SK-N-SH treated with all-trans-retinoic acid at 6 μM for 48 hours (cell line): ENCODE measurements around the gene SELPLG.

Experiments
- ATAC-seq: fragments of 200-7000 bp; cut with Tn5 transposase; 3 replicates; pipeline ENCODE4 v1.9.1; 2020; ENCODE audit warnings: mild to moderate bottlenecking, moderate library complexity
- ARNTL ChIP-seq: fragments of 450-650 bp; formaldehyde crosslinking; IDR thresholded peaks from 2 replicates; pipeline ENCODE4 v1.5.0; 2020; ENCODE audit warnings: low read depth, mild to moderate bottlenecking, moderate library complexity, borderline replicate concordance
- BACH2 ChIP-seq: fragments of 250-450 bp; sonication (Bioruptor Pico); IDR thresholded peaks from 2 replicates; pipeline ENCODE4 v1.9.0; 2021; ENCODE audit warnings: mild to moderate bottlenecking, borderline replicate concordance
- CREB5 ChIP-seq: fragments of 250-450 bp; sonication (Bioruptor Pico); IDR thresholded peaks from 2 replicates; pipeline ENCODE4 v1.5.1; 2020; ENCODE audit warnings: low read depth, mild to moderate bottlenecking, moderate library complexity
- CSDC2 ChIP-seq: fragments of 250-450 bp; sonication (Bioruptor Pico); IDR thresholded peaks from 2 replicates; pipeline ENCODE4 v1.5.0; 2020; ENCODE audit warnings: mild to moderate bottlenecking, moderate library complexity
- CSRNP3 ChIP-seq: fragments of 250-450 bp; sonication (Bioruptor Pico); IDR thresholded peaks from 2 replicates; pipeline ENCODE4 v1.5.1; 2021; ENCODE audit warnings: mild to moderate bottlenecking, moderate library complexity
- OSR1 ChIP-seq: fragments of 250-450 bp; sonication (Bioruptor Pico); IDR thresholded peaks from 2 replicates; pipeline ENCODE4 v1.8.0; 2022; ENCODE audit warnings: moderate library complexity, mild to moderate bottlenecking, inconsistent platforms
- PATZ1 ChIP-seq: fragments of 250-450 bp; sonication (Bioruptor Pico); IDR thresholded peaks from 2 replicates; pipeline ENCODE4 v1.8.0; 2020; ENCODE audit warnings: mild to moderate bottlenecking, moderate library complexity, borderline replicate concordance
- PPARA ChIP-seq: fragments of 250-450 bp; sonication (Bioruptor Pico); IDR thresholded peaks from 2 replicates; pipeline ENCODE4 v1.5.0; 2020; ENCODE audit warnings: mild to moderate bottlenecking, borderline replicate concordance
- TCF4 ChIP-seq: fragments of 250-450 bp; sonication (Bioruptor Pico); IDR thresholded peaks from 2 replicates; pipeline ENCODE4 v1.8.0; 2021; ENCODE audit warnings: mild to moderate bottlenecking, moderate library complexity, borderline replicate concordance
- TOX ChIP-seq: fragments of 250-450 bp; sonication (Bioruptor Pico); IDR thresholded peaks from 2 replicates; pipeline ENCODE4 v1.8.0; 2021; ENCODE audit warnings: mild to moderate bottlenecking, moderate library complexity, borderline replicate concordance
- ZC3H10 ChIP-seq: fragments of 250-450 bp; sonication (Bioruptor Pico); IDR thresholded peaks from 2 replicates; pipeline ENCODE4 v1.5.1; 2021; ENCODE audit warnings: mild to moderate bottlenecking, moderate library complexity
- ZFP3 ChIP-seq: fragments of 250-450 bp; sonication (Bioruptor Pico); IDR thresholded peaks from 2 replicates; pipeline ENCODE4 v1.5.0; 2020; ENCODE audit warnings: mild to moderate bottlenecking, moderate library complexity
- ZFP30 ChIP-seq: fragments of 450-650 bp; formaldehyde crosslinking; IDR thresholded peaks from 2 replicates; pipeline ENCODE4 v1.5.0; 2022; ENCODE audit warnings: mild to moderate bottlenecking, moderate library complexity
- ZNF70 ChIP-seq: fragments of 450-650 bp; formaldehyde crosslinking; IDR thresholded peaks from 2 replicates; pipeline ENCODE4 v1.5.0; 2020; ENCODE audit warnings: mild to moderate bottlenecking, moderate library complexity
- ZNF8 ChIP-seq: fragments of 450-650 bp; formaldehyde crosslinking; IDR thresholded peaks from 2 replicates; pipeline ENCODE4 v1.5.0; 2020; ENCODE audit warnings: mild to moderate bottlenecking, moderate library complexity
- TF ChIP-seq, protein P1 (sequence below): fragments of 250-450 bp; sonication (Bioruptor Pico); IDR thresholded peaks from 2 replicates; pipeline ENCODE4 v1.8.0; 2021; ENCODE audit warnings: low read depth, mild to moderate bottlenecking, moderate library complexity, borderline replicate concordance
- TF ChIP-seq, protein P2 (sequence below): fragments of 250-450 bp; sonication (Bioruptor Pico); IDR thresholded peaks from 2 replicates; pipeline ENCODE4 v1.5.0; 2020; ENCODE audit warnings: mild to moderate bottlenecking, moderate library complexity

The SELPLG gene

GRCh38 chr12:108598553-108599250 lies 35.0 kb downstream of the SELPLG start (continued):
- TF ChIP-seq BACH2 (CRISPR knock-in tag), result no peak
- TF ChIP-seq ZFP3 (CRISPR knock-in tag), result no peak

DNA sequence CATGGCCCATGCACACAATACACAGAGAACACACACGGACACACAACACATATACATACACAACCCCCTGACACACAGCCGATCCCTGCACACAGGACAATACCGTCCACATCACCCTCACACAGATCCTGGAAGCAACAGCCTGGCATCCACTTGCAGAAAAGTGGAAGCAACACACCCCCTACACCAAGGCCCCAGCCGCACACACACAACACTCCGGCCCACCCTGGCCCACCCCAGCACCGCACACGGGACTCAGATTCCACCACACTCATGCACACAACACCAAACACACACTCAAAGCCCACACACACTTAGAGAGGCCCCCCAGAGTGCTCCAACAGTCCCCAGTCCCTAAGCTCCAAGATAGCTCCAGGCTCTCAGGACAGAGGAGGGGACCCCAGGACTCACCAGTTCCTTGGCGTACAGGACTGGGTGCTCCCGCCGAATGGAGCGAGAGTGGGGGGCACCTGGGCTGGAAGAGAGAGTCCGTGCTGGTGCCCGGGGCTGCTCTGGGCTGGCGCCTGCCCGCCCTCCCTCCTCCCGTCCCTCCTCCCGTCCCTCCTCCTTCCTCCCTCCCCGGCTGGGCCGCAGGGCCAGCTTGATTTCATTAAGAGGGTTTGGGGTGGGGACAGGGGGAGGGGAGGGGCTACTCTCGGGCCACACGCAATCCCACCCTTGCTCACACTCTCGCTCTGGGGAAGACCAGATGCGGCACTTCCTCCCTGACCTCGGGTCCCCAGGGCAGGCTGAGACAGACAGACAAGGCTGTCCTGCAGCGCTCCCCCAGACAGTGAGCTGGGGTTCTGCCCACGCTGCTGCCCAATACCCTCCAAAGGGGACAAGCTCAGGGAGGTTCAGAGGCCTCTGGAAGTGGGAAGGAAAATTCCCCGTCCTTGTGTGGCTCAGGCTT lies 35.9 kb downstream of the SELPLG start, which contains the start of gene TMEM119:
Gene TMEM119, minus strand, starts transcription at position 526 of the 913 bp plus-strand sequence. CDS start 5,701 bp downstream, outside the sequence.
- TF ChIP-seq TOX (CRISPR knock-in tag) (no peak), CSRNP3 (CRISPR knock-in tag) (no peak), PATZ1 (CRISPR knock-in tag) (no peak), ZC3H10 (CRISPR knock-in tag) (no peak), ZNF8 (CRISPR knock-in tag) (no peak), OSR1 (CRISPR knock-in tag) (no peak), PPARA (CRISPR knock-in tag) (no peak), CREB5 (CRISPR knock-in tag) (no peak), ZNF70 (no peak), ZFP30 (CRISPR knock-in tag) (no peak), CSDC2 (CRISPR knock-in tag) (no peak), BACH2 (CRISPR knock-in tag) (no peak), TCF4 (CRISPR knock-in tag) (no peak)
- TF ChIP-seq, protein P1, sequence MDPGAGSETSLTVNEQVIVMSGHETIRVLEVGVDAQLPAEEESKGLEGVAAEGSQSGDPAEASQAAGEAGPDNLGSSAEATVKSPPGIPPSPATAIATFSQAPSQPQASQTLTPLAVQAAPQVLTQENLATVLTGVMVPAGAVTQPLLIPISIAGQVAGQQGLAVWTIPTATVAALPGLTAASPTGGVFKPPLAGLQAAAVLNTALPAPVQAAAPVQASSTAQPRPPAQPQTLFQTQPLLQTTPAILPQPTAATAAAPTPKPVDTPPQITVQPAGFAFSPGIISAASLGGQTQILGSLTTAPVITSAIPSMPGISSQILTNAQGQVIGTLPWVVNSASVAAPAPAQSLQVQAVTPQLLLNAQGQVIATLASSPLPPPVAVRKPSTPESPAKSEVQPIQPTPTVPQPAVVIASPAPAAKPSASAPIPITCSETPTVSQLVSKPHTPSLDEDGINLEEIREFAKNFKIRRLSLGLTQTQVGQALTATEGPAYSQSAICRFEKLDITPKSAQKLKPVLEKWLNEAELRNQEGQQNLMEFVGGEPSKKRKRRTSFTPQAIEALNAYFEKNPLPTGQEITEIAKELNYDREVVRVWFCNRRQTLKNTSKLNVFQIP (CRISPR knock-in tag), result no peak
- TF ChIP-seq, protein P2, sequence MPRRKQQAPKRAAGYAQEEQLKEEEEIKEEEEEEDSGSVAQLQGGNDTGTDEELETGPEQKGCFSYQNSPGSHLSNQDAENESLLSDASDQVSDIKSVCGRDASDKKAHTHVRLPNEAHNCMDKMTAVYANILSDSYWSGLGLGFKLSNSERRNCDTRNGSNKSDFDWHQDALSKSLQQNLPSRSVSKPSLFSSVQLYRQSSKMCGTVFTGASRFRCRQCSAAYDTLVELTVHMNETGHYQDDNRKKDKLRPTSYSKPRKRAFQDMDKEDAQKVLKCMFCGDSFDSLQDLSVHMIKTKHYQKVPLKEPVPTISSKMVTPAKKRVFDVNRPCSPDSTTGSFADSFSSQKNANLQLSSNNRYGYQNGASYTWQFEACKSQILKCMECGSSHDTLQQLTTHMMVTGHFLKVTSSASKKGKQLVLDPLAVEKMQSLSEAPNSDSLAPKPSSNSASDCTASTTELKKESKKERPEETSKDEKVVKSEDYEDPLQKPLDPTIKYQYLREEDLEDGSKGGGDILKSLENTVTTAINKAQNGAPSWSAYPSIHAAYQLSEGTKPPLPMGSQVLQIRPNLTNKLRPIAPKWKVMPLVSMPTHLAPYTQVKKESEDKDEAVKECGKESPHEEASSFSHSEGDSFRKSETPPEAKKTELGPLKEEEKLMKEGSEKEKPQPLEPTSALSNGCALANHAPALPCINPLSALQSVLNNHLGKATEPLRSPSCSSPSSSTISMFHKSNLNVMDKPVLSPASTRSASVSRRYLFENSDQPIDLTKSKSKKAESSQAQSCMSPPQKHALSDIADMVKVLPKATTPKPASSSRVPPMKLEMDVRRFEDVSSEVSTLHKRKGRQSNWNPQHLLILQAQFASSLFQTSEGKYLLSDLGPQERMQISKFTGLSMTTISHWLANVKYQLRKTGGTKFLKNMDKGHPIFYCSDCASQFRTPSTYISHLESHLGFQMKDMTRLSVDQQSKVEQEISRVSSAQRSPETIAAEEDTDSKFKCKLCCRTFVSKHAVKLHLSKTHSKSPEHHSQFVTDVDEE (CRISPR knock-in tag), result no peak
- TF ChIP-seq, all 23 proteins: peak for 0
- ATAC-seq, result peak; percentile 76

GRCh38 chr12:108596854-108597558 lies 36.7 kb downstream of the SELPLG start:
- TF ChIP-seq PPARA (CRISPR knock-in tag) (no peak), PATZ1 (CRISPR knock-in tag) (no peak), ARNTL (no peak), TCF4 (CRISPR knock-in tag) (peak; percentile 15; the same call in 1 of the 2 replicates)
- ATAC-seq, result peak; percentile 23
